Fibroblast of skin of left biceps (primary cell): ENCODE results near the gene RHBDD3.

ENCODE experiments used
- DNase-seq, 2 experiments: peaks; one replicate each; pipeline ENCODE4 v3.0.0-alpha.2; 2013; ENCODE audit warnings: low read depth in 2 of 2

The RHBDD3 gene

DNA sequence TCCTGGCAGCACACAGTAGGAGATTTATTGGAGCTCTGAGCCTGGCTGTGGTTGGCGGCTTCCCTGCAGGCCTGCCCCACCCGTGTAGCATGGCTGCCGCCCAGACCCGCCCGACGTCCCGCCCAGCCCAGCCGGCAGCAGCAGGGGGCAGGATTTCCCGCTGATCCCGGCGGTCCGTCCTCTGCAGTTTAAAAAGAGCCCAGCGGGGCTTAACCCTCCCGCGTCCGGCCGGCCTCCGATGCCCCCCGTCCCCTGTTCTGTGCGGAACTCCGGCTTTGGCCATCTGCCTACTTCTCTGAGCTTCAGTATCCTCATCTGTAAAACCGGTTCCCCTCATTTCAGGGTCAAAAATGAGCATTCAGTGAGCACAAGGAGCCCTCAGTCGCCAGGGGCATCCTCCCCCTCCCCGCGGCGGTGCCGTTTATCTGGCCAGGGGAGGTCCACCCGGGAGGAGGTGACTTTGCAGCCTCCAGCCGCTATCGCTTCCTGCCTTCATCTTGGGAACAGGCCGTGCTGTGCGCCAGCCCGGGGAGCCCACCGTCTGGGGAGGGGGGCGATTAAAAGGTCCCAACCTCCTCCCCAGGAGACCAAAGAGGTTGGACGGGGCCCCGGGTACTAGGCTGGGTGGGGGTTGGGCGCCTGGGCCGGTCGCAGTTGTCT is 38.5 kb upstream of the RHBDD3 start, which contains the start of gene GAS2L1:
Gene GAS2L1 (plus strand): TSS at position 476 of the 660 bp plus-strand sequence. CDS start 1,456 bp downstream, outside the sequence.
- DNase-seq, result peak; percentile 35 to 37

GRCh38 chr22:29305836-29306174 is 38.0 kb upstream of the RHBDD3 start:
- DNase-seq, result no peak

GRCh38 chr22:29302681-29303465 is 35.1 kb upstream of the RHBDD3 start:
- DNase-seq, result no peak

DNA sequence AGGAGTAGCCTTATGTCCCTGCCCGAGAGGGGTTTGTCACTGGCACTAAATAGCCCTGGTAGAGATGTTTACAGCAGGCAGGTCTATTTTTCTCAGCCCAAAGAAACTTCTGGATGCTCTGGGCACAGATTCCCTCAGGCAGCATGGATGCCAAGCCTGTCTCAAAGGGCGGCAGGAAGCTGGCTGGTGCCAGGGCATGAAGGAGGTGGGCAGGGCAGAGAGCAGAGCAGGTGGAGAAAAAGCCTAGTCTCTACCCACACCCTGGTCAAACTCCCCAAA is 34.6 kb upstream of the RHBDD3 start:
- DNase-seq, result no peak

GRCh38 chr22:29301716-29302401 is 34.1 kb upstream of the RHBDD3 start:
- no peak for DNase-seq

DNA sequence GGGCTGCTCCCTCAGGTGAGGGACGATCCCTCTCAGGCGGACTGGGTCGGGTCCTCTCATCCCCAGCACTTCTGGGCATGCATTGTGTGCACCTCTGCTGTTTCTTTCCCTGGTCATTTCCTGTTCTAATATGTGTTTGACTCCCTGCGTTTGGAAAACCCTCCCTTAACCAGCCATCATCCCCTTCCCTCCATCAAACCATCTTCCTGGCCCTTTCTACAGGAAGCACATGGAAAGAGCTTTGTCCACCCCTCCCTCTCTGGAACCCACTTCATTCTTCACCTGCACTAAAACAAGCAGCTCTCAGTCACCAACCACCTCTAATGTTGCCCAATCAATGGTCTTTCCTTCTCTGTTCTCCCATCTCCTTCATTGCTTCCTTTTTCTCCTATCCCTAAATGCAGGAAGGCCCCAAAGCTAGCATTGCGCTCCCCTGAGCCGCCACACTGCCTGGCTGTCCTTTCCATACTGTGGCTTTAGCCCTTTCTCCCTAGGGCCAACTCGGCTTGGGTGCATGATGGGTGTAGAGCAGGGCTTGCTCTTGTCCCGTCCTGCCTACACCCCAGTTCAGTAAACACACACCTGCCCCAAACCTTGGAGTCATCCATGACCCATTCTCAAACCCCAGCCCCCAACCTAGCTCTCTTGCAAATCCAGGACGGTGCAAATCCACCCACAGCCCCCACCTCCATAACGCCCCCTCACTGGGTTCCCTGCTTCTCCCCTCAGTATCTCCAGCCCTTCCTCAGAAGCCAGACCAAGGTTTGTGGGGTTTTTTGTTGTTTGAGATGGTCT is 33.2 kb upstream of the RHBDD3 start:
- DNase-seq, result no peak

- DNase-seq, result no peak
Measured at GRCh38 chr22:29300467-29300806, 32.7 kb upstream of the RHBDD3 start.

GRCh38 chr22:29299136-29299900 is 31.5 kb upstream of the RHBDD3 start:
- no peak for DNase-seq

GRCh38 chr22:29298641-29299040 is 30.9 kb upstream of the RHBDD3 start:
- no peak for DNase-seq

- DNase-seq, result no peak
Measured at GRCh38 chr22:29292379-29292778, 24.6 kb upstream of the RHBDD3 start.

DNA sequence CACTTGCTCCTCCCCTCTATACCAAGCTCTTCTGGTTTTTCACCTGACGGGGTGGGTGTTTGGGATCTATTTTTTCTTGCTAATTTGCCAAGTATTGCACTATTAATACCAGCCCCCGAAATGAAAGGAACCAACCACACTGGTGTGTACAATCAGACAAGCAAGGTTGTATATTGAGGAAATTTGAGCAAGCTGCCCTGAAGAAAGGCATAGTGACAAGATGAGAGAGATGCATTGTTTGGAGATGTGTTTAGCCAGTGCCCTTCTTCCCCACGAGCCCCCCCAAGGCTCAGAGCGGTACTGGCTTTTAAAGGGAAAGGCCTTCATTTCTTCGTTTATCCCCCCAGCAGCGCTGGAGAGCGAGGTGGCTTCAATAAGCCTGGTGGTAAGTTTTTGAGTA is 23.4 kb upstream of the RHBDD3 start:
- no peak for DNase-seq

DNA sequence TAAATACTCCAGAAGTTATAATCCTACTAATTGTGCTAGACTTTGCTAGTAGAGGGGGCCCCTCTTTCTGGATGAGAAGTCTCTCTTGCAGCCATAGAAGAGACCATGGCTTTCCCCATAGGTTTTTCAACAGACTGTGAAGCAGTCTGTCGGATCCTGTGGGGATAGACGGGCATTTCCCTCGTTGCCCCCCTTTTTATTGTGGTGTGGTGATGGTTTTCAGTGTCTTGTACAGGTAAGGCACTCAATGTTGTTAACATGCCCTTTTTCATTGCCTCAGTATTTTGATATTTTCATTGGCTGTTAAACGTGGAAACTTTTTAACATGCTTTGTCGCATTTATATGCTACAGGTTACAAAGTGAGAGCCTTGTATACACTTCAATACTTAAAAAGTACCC is 22.3 kb upstream of the RHBDD3 start:
- no peak for DNase-seq

GRCh38 chr22:29288837-29289236 is 21.1 kb upstream of the RHBDD3 start:
- no peak for DNase-seq

GRCh38 chr22:29284196-29284595 is 16.4 kb upstream of the RHBDD3 start:
- DNase-seq, result no peak

- DNase-seq, result no peak
Measured at GRCh38 chr22:29277927-29278326, 10.1 kb upstream of the RHBDD3 start.

GRCh38 chr22:29275819-29276565 is 8.2 kb upstream of the RHBDD3 start:
- DNase-seq, result no peak

DNA sequence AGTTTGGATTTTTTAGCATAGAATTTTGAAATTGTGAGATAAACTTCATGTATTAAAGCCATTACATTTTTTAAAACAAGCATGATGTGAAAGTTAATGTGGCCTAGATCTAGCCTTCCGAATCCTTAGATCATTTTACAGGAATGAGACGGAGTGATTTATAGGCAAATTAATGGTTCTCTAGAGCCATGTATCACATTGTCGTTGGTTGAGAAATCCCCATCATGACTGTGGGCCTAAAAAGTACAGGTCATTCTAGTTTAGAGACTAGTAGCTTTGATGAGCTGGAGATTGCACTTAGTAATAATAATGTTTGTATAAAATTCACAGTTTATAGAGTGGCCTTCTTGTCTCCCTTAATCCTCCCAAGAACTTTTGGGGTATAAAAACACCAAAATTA is 7.4 kb upstream of the RHBDD3 start:
- DNase-seq, result no peak

DNA sequence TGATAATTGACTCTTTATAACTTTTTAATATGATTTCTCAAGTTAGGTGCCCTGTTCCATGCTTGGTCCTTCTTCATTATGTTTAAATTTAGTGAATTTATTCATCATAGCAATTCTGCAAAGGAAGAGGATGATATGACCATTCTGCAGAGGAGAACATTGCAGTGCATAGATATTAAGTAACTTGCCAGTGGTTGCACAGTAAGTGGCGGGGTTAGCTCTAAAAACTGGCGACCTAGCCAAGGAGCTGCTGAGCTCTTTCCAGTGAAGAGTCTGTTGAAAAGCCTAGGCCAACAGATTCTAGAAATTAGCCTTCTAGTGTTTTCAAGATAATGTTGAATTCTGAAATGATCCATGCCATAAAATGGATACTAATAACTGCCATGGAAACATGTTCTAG is 4.8 kb upstream of the RHBDD3 start:
- no peak for DNase-seq

DNA sequence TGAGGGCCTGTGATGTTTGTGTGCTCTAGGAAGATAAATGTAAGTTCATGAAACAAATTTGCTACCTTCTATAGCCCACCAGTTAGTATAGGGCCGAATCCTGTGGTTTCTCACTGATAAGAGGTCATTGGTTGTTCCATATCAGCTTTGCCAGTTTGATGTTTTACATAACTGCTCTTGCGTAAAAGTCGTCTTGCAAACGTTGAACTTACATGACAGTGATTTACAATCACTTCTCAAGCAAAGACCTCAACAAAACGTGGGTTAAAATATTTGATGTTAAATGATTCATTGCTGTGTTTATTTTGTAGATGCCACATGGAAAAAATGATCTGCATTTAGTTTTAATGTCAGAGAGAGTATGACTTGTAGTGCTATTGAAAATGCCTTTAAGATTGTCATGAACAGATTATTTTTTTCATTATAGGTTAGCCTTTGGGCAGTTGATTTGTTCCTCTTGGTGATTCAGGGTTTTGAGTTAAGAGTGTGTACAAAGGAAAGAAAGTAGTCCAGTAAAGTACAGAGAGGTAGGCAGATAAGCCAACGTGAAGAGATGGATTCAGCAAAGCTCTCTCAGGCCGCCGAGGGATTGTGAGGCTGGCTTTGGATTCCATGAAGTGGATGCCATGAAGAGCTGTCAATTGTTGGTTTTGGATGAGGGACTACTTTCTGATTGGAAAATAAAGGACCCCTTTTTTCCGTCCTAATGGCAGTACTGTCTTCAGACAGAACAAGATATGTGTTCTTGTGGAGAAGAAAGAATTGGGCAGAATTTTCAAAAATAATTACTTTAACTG is 2.9 kb upstream of the RHBDD3 start:
- DNase-seq, result no peak
